Esophagus muscularis mucosa (tissue), 4 donors: Measurements from ENCODE around the gene DLG5. TPM values are rescaled to one million over a fixed set of nuclear protein-coding genes. Genes with fewer than 3 reads are reported as not detected.

Source experiments
- DNase-seq: peaks from one replicate; pipeline ENCODE4 v3.0.0-alpha.2; 2017; ENCODE audit errors: extremely low spot score
- H3K27ac ChIP-seq, 4 donors: fragments of 200-600 bp; sonication (generic); replicated peaks in 1 of 4; 1 replicate in 3 of 4; 2 replicates in 1 of 4; pipeline ENCODE4 v1.5.1; 2016 to 2019; ENCODE audit warnings: mild to moderate bottlenecking in 1 of 4
- H3K27me3 ChIP-seq, 4 donors: fragments of 200-600 bp; sonication (generic); one replicate each; pipeline versions ENCODE4 v1.5.1 to v1.6.0; 2016 to 2019
- H3K36me3 ChIP-seq, 4 donors: fragments of 200-600 bp; sonication (generic); one replicate each; pipeline ENCODE4 v1.5.1; 2016 to 2019
- H3K4me1 ChIP-seq, 4 donors: fragments of 200-600 bp; sonication (generic); one replicate each; pipeline ENCODE4 v1.5.1; 2016 to 2019
- H3K4me3 ChIP-seq, 4 donors: fragments of 200-600 bp; sonication (generic); 1 replicate in 2 of 4; 2 replicates in 2 of 4; pipeline ENCODE4 v1.5.1; 2016 to 2019; ENCODE audit warnings: mild to moderate bottlenecking in 4 of 4, moderate library complexity in 1 of 4
- H3K9me3 ChIP-seq, 4 donors: fragments of 200-600 bp; sonication (generic); 1 replicate in 3 of 4; 2 replicates in 1 of 4; pipeline ENCODE4 v1.5.1; 2016 to 2019
- CTCF ChIP-seq, 3 experiments: fragments of 200-600 bp in 2 of 3; fragments of 450-650 bp in 1 of 3; sonication (generic) in 2 of 3; IDR thresholded peaks; one replicate each; pipeline ENCODE4 v1.5.1; 2017 to 2019; ENCODE audit warnings: antibody characterized with exemption in 3 of 3, mild to moderate bottlenecking in 2 of 3, moderate library complexity in 1 of 3
- EP300 ChIP-seq: sonication (generic); formaldehyde crosslinking; IDR thresholded peaks from one replicate; pipeline ENCODE4 v1.6.1; 2017; ENCODE audit warnings: antibody characterized with exemption
- POLR2A ChIP-seq: fragments of 450-650 bp; IDR thresholded peaks from one replicate; pipeline ENCODE4 v1.6.1; 2017; ENCODE audit warnings: antibody characterized with exemption, moderate library complexity, mild to moderate bottlenecking, low read depth
- POLR2AphosphoS5 ChIP-seq, 2 donors: sonication (generic); formaldehyde crosslinking; IDR thresholded peaks; one replicate each; pipeline ENCODE4 v1.6.1; 2017; ENCODE audit warnings: antibody characterized with exemption in 2 of 2
- WGBS: methylation state at CpG from one replicate; pipeline ENCODE4 v1.1.5; 2018; 5-methylcytosine and 5-hydroxymethylcytosine counted together
- intact Hi-C: fragments of 100-400 bp; cut with DNase I; formaldehyde crosslinking; loops from one replicate; pipeline ENCODE4 v1.15.1; 2023
- total RNA-seq, 4 donors: library from RNA; depleted of rRNA; stranded (reverse); fragments of >200 nt; gene quantifications; one replicate each; pipeline versions ENCODE4 v1.1.0 to v1.2.1, GENCODE V29; 2016

DLG5 gene
- total RNA-seq, 4 donors from 2014 or later = 55.7 to 120 (median 76.6) TPM

- Histone ChIP-seq H3K9me3 (no peaks in the 10 kb centered on the region), H3K36me3 (peaks cover 48 to 100% (median 75%) of the 10 kb centered on the region in 4 donors), H3K27ac (no peak overlapping the region), H3K4me3 (no peak overlapping the region), H3K27me3 (no peaks in the 10 kb centered on the region), H3K4me1 (peaks cover 0 to 7% (median 1%) of the 10 kb centered on the region in 4 donors)
- DNase-seq = no peak
- intact Hi-C loops = no loop called here
- 82% methylated on average over 5 of the region's 5 CpGs for WGBS
- peak in 1 of 2 donors; percentile 9 for TF ChIP-seq POLR2AphosphoS5 (IDR thresholded peaks at IDR 0.05)
- TF ChIP-seq POLR2A = no peak
- TF ChIP-seq CTCF (IDR thresholded peaks at IDR 0.05) = no peak
- TF ChIP-seq EP300 = no peak
Measured at GRCh38 chr10:77825965-77826364, 100.6 kb downstream of the DLG5 start.

GRCh38 chr10:77824908-77825307 is 101.6 kb downstream of the DLG5 start:
- Histone ChIP-seq H3K9me3 (no peaks in the 10 kb centered on the region), H3K27me3 (no peaks in the 10 kb centered on the region), H3K4me1 (peaks cover 0 to 7% (median 1%) of the 10 kb centered on the region in 4 donors), H3K4me3 (no peak overlapping the region), H3K27ac (no peak overlapping the region), H3K36me3 (peaks cover 44 to 100% (median 73%) of the 10 kb centered on the region in 4 donors)
- TF ChIP-seq POLR2AphosphoS5 (IDR thresholded peaks at IDR 0.05) (no peak), EP300 (no peak), POLR2A (no peak), CTCF (IDR thresholded peaks at IDR 0.05) (no peak)
- intact Hi-C loops = no loop called here
- no peak for DNase-seq
- 96% methylated on average over 7 of the region's 7 CpGs for WGBS

GRCh38 chr10:77823811-77824542 is 102.6 kb downstream of the DLG5 start:
- Histone ChIP-seq H3K4me1 (peaks cover 0 to 7% (median 1%) of the 10 kb centered on the region in 4 donors), H3K27ac (no peak overlapping the region), H3K4me3 (no peak overlapping the region), H3K27me3 (no peaks in the 10 kb centered on the region), H3K9me3 (no peaks in the 10 kb centered on the region), H3K36me3 (peaks cover 37 to 100% (median 72%) of the 10 kb centered on the region in 4 donors)
- intact Hi-C loops = no loop called here
- 96% methylated on average over 9 of the region's 10 CpGs for WGBS
- TF ChIP-seq POLR2A (no peak), CTCF (IDR thresholded peaks at IDR 0.05) (no peak), POLR2AphosphoS5 (IDR thresholded peaks at IDR 0.05) (no peak), EP300 (no peak)
- DNase-seq = no peak

GRCh38 chr10:77821551-77821950 is 105.0 kb downstream of the DLG5 start:
- Histone ChIP-seq H3K4me3 (no peak overlapping the region), H3K4me1 (peaks cover 0 to 7% (median 1%) of the 10 kb centered on the region in 4 donors), H3K27ac (peak overlapping the region in 1 of 4 donors; percentile 13), H3K9me3 (no peaks in the 10 kb centered on the region), H3K27me3 (no peaks in the 10 kb centered on the region), H3K36me3 (peaks cover 57 to 100% (median 82%) of the 10 kb centered on the region in 4 donors)
- WGBS = 17% methylated on average over 1 of the region's 12 CpGs
- DNase-seq = no peak
- intact Hi-C loops = no loop called here
- TF ChIP-seq EP300 (no peak), CTCF (IDR thresholded peaks at IDR 0.05) (no peak), POLR2AphosphoS5 (IDR thresholded peaks at IDR 0.05) (no peak), POLR2A (no peak)
